GM19025 (cell line): ENCODE data around the gene EIF2A.

Experiments
- ATAC-seq: cut with Tn5 transposase; IDR thresholded peaks from one replicate; pipeline ENCODE4 v1.9.1; 2021; ENCODE audit warnings: mild to moderate bottlenecking, low read depth, moderate library complexity; ENCODE audit not compliant: unreplicated experiment

The EIF2A gene

DNA sequence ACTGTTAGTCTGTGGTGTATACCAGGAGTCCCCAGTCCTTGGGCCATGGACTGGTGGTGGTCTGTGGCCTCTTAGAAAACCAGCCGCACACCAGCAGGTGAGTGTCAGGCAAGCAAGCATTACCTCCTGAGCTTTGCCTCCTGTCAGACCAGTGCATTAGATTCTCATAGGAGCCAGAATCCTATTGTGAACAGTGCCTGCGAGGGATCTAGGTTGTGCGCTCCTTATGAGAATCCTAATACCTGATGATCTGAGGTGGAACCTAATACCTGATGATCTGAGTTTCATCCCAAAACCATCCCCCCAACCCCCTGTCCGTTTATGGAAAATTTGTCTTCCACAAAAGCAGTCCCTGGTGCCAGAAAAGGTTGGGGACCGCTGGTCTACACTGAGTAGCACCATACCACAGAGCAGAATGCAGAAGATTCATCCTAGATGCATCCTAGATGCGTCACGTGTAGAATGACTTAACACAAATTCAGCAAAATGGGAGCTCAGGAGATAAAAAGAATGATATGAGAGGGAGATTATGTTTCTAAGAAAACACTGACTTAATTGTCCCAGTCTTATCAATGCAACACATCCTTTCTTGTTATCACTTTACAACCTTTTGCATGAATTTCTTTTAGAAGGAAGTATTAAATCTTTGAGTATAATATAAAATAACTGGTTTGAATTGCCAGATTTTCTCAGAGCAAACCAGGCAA, 85.1 kb downstream of the EIF2A start:
- ATAC-seq, result no peak

DNA sequence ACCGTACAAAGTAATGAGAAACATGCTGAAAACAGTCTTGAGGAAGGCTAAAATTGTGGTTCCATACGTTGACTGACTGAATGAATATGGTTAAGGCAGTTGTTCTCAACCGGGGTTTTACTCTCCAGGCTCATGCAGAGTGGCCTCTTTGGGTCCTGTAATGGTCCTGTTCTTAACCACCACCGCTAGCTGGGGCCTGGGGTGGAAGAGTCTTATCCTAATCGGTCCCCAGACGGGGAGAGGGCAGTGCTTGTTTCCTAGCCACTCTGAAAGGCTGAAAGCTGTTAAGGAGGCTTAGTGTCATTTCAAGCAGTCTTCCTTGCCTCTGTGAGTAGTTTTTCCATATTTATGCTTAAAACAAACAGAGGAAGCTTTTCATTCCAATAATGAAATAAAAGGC, 88.5 kb downstream of the EIF2A start:
- no peak for ATAC-seq

DNA sequence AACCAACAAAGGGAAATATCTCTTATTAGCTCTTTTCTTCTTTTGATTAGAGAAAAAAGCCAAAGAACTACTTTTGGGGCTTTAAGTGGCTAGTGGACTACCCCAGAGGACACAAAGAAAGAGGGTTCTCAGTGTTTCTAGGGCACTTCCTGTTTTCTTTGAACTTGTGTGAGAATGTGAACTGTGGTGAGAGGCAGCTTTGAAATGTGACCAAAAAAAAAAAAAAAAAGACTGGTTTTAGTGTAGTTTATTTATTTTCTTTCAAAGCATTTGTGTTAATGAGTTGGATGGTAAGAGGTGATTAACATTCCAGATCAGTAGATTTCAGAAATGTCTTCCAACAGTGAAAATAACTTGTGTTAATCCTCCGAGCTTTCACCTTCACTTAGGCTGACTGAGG, 88.9 kb downstream of the EIF2A start:
- ATAC-seq, result no peak
